K562 (cell line): Measurements from ENCODE around the gene USP35.

ENCODE experiments used
- MYBL2 ChIP-seq, 2 experiments: fragments of 450-650 bp in 1 of 2; sonication (generic) in 1 of 2; formaldehyde crosslinking in 1 of 2; IDR thresholded peaks; 2 replicates each; pipeline versions ENCODE4 v1.6.1 to v1.8.1; 2017 to 2022; ENCODE audit warnings: borderline replicate concordance in 1 of 2, inconsistent platforms in 1 of 2, low read depth in 1 of 2, mild to moderate bottlenecking in 1 of 2, missing genetic modification reagents in 1 of 2, moderate library complexity in 1 of 2
- NR2C2 ChIP-seq, 2 experiments: fragments of 200-800 bp in 1 of 2; sonication (Bioruptor generic) in 1 of 2; sonication (generic) in 1 of 2; formaldehyde crosslinking in 1 of 2; IDR thresholded peaks; 2 replicates each; pipeline versions ENCODE4 v1.6.1 to v1.8.0; 2016 to 2022; ENCODE audit warnings: mild to moderate bottlenecking in 1 of 2, missing compliant biosample characterization in 1 of 2, missing genetic modification characterization in 1 of 2, missing genetic modification reagents in 1 of 2
- PCBP2 ChIP-seq: fragments of 200-400 bp; formaldehyde crosslinking; IDR thresholded peaks from 2 replicates; pipeline ENCODE4 v1.6.1; 2018; ENCODE audit warnings: low read length, low read depth, mild to moderate bottlenecking, moderate library complexity; ENCODE audit not compliant: poor library complexity, severe bottlenecking

DNA sequence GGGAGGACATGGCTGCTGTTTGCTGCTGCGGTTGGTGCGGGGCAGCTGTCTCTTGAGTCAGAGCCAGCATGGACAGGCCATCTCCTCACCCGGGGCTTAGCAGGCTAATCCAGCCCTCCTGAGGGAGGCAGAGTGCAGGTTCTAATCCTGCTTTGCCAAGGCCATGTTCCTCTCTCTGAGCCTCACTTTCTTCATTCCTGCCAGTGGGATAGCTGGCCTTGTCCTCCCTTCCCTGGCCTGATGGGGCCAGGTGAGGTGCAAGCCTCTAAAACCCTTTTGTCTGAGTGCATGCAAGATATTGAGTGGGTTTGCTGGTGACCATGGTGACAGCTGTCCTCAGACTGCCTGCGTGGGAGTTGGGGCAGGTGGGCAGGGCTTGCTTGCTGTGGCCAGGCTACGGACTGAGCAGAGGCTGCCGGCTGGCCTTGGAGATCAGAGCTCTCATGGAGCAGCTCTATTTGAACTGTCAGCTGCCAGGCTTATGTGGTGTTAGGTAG lies 3.6 kb downstream of the USP35 start:
- TF ChIP-seq NR2C2 (CRISPR knock-in tag; IDR thresholded peaks at IDR 0.05), result no peak
- TF ChIP-seq NR2C2 (tag; IDR thresholded peaks at IDR 0.05), result no peak
- no peak for TF ChIP-seq PCBP2
- TF ChIP-seq MYBL2 (IDR thresholded peaks at IDR 0.05; ENCODE audit: low read depth), result no peak
- TF ChIP-seq MYBL2 (CRISPR knock-in tag; IDR thresholded peaks at IDR 0.05; ENCODE audit: borderline replicate concordance), result no peak
